LNCaP clone FGC (cell line): ENCODE measurements around the gene GADL1.

Experiments
- DNase-seq: peaks from one replicate; pipeline ENCODE4 v3.0.0-alpha.2; 2011; ENCODE audit warnings: low read depth
- H3K4me3 ChIP-seq: 2 replicates; pipeline ENCODE4 v1.5.1; 2011; ENCODE audit warnings: mild to moderate bottlenecking, low read depth, low read length, control low read depth
- TF ChIP-seq, protein P1 (sequence below): IDR thresholded peaks from 2 replicates; pipeline ENCODE4 v1.5.1; 2012; ENCODE audit warnings: mild to moderate bottlenecking; ENCODE audit not compliant: control insufficient read depth, insufficient read depth; ENCODE audit errors: extremely low read depth

The GADL1 gene

DNA sequence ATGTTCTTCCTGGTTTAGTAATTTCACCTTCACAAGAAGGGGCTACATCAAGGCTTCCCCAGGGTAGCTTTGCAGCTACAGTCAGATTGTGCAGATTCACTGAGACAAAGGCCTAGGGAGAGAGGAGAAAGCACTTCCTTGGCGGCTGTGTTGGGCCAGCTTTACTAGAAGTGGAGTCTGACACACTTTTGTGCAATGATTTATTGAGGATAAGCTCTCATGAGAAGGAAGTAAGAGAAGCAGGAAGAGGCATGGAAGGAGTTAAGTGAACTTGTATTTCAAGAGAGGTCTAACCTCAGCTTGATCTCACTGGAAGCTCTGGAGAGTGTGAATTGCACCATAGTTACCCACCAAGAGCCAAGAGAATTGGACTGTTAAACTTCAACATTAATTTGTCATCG, 209.2 kb downstream of the GADL1 start:
- H3K4me3 ChIP-seq = no peak overlapping the region
- DNase-seq = no peak
- TF ChIP-seq, protein P1, sequence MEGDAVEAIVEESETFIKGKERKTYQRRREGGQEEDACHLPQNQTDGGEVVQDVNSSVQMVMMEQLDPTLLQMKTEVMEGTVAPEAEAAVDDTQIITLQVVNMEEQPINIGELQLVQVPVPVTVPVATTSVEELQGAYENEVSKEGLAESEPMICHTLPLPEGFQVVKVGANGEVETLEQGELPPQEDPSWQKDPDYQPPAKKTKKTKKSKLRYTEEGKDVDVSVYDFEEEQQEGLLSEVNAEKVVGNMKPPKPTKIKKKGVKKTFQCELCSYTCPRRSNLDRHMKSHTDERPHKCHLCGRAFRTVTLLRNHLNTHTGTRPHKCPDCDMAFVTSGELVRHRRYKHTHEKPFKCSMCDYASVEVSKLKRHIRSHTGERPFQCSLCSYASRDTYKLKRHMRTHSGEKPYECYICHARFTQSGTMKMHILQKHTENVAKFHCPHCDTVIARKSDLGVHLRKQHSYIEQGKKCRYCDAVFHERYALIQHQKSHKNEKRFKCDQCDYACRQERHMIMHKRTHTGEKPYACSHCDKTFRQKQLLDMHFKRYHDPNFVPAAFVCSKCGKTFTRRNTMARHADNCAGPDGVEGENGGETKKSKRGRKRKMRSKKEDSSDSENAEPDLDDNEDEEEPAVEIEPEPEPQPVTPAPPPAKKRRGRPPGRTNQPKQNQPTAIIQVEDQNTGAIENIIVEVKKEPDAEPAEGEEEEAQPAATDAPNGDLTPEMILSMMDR = no peak

GRCh38 chr3:30684356-30684755, 210.1 kb downstream of the GADL1 start:
- H3K4me3 ChIP-seq = no peak overlapping the region
- no peak for DNase-seq
- TF ChIP-seq, protein P1 = no peak

- H3K4me3 ChIP-seq = no peak overlapping the region
- TF ChIP-seq, protein P1 = no peak
- DNase-seq = no peak
Observed at GRCh38 chr3:30683769-30684168, 210.7 kb downstream of the GADL1 start.

DNA sequence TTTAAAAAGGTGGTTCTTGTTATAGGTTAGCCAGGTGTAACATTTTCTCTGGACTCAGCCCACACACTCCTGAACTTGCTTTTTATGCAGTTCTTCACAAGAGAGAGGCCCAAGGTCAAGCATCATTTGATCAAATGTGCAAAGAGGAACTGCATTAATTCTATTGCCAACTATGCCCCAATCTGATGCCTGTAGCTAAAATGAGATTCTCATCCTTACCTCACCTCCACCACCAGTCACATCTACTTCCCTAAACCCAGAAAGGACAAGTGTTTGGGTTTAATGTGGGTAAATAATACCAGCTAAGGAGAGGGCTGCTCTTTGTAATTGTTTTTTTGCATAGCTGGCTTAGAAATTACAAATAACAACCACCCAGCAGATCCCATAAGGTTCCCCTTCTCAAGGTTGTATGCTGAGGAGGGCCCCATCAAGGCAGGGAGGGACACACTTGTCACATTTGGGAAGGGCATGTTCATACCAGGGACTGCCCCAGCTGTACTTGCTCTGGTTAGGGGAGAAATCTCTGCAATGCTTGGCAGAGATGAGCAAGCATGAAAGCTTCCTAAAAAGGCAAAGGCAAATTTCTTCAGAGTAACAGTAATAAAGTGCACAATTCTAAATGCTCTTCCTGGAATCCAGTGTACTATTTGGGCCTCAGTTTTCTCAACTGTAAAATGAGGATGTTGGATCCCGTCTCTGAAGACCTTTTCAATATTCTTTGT, 211.9 kb downstream of the GADL1 start:
- H3K4me3 ChIP-seq = no peak overlapping the region
- DNase-seq = no peak

GRCh38 chr3:30681649-30682211, 212.7 kb downstream of the GADL1 start:
- DNase-seq = no peak
- H3K4me3 ChIP-seq = no peak overlapping the region
- TF ChIP-seq, protein P1 = no peak

More for the DNA sequence above, 211.9 kb downstream of the GADL1 start:
- TF ChIP-seq, protein P1 = no peak

GRCh38 chr3:30680789-30681648, 213.4 kb downstream of the GADL1 start:
- TF ChIP-seq, protein P1 = no peak
- no peak overlapping the region for H3K4me3 ChIP-seq
- DNase-seq = no peak
